ENCODE data around the gene MGAT4B. TPM values are rescaled to one million over a fixed set of nuclear protein-coding genes. Genes with fewer than 3 reads are reported as not detected.

The MGAT4B gene
- total RNA-seq, 1 experiment from 2014 or later = 148 TPM

DNA sequence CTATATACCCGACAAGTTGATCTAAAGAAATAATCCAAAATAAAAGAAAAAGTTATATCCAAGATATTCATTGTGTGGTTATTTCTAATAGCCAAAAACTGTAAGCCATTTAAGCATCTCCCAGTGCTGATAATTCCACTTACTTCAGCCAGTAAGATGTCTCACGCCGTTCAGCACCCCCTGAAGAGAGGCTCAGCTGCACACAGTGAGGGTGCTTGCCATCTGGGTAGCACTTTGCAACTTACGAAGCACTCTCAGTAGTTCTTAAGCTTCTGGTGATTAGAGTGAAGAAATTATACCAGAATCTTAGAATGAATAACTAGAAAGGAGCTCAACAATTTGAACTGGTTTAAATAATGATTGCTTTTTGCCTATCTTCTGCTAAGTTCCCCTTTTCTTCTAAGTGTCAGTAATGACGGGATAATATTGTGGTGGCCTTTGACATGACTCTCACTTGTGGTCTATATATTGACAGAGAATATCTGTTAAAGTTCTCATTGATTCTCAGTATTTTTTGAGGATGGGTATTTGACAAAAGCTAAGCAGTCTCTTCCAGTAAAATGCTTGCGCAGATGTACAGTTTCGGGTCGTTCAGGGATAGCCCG is 39.1 kb downstream of the MGAT4B start:
- H4K20me1 ChIP-seq (ENCODE audit: insufficient read depth) = peaks cover 9% of the 10 kb centered on the region; the same call in 1 of the 2 replicates
- no peak overlapping the region for H3K4me2 ChIP-seq (ENCODE audit: low read length)
- intact Hi-C loops (cut with micrococcal nuclease) = loop anchor here (10.0 kb wide), 1 partner anchor 217 kb away; no protein-coding TSS in a partner anchor
- ChIA-PET CTCF (no interaction called here), POLR2A (no interaction called here), RAD21 (ENCODE audit: low non-redundant PET in 1 of 2, low total read pairs in 2 of 2, uncharacterized antibody in 2 of 2, unreplicated experiment in 2 of 2) (no interaction called here)
- peaks cover 34 to 35% of the 10 kb centered on the region in 2 experiments; a peak in 3 of 4 replicates for H3K36me3 ChIP-seq (ENCODE audit: control insufficient read depth in 1 of 2, insufficient read depth in 2 of 2, low read length in 2 of 2)
- H3K27ac ChIP-seq (ENCODE audit: low read depth, low read length) = no peak overlapping the region
- peaks cover 52% of the 10 kb centered on the region for H3K79me2 ChIP-seq (ENCODE audit: insufficient read depth, low read length)
- no TSS peak for BruUV-seq (replicated peaks)
- TF ChIP-seq CBX3 (IDR thresholded peaks at IDR 0.05; ENCODE audit: low read depth) (no peak), SRF (IDR thresholded peaks at IDR 0.05; ENCODE audit: low read depth) (no peak), ELF1 (IDR thresholded peaks at IDR 0.05; ENCODE audit: borderline replicate concordance, low read depth) (no peak), CEBPB (IDR thresholded peaks at IDR 0.05; ENCODE audit: low read depth) (no peak), ZFX (IDR thresholded peaks at IDR 0.05) (no peak), POLR2A (IDR thresholded peaks at IDR 0.05; ENCODE audit: borderline replicate concordance, extremely low read depth, insufficient read depth, insufficient read length) (no peak), TCF7L2 (IDR thresholded peaks at IDR 0.05; ENCODE audit: borderline replicate concordance, extremely low read depth, insufficient read depth, insufficient read length) (no peak), SIN3A (IDR thresholded peaks at IDR 0.05; ENCODE audit: low read depth) (no peak), ZNF274 (IDR thresholded peaks at IDR 0.05; ENCODE audit: low read depth, low read length) (no peak), EZH2phosphoT487 (IDR thresholded peaks at IDR 0.05; ENCODE audit: borderline replicate concordance) (no peak)
- TF ChIP-seq, protein P1, sequence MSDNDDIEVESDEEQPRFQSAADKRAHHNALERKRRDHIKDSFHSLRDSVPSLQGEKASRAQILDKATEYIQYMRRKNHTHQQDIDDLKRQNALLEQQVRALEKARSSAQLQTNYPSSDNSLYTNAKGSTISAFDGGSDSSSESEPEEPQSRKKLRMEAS (IDR thresholded peaks at IDR 0.05) = no peak
- TF ChIP-seq, protein P2, sequence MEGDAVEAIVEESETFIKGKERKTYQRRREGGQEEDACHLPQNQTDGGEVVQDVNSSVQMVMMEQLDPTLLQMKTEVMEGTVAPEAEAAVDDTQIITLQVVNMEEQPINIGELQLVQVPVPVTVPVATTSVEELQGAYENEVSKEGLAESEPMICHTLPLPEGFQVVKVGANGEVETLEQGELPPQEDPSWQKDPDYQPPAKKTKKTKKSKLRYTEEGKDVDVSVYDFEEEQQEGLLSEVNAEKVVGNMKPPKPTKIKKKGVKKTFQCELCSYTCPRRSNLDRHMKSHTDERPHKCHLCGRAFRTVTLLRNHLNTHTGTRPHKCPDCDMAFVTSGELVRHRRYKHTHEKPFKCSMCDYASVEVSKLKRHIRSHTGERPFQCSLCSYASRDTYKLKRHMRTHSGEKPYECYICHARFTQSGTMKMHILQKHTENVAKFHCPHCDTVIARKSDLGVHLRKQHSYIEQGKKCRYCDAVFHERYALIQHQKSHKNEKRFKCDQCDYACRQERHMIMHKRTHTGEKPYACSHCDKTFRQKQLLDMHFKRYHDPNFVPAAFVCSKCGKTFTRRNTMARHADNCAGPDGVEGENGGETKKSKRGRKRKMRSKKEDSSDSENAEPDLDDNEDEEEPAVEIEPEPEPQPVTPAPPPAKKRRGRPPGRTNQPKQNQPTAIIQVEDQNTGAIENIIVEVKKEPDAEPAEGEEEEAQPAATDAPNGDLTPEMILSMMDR (IDR thresholded peaks at IDR 0.05 in 2 of 3, conservative IDR thresholded peaks at IDR 0.05 in 1 of 3; ENCODE audit: borderline replicate concordance in 1 of 3, insufficient read depth in 1 of 3, low read depth in 2 of 3, low read length in 2 of 3) = no peak
- H2AFZ ChIP-seq (ENCODE audit: low read depth, low read length, poor library complexity, severe bottlenecking) = no peak overlapping the region
- DNase-seq (ENCODE audit: low read depth, low spot score) (no peak), ATAC-seq (no peak)
- H3K4me1 ChIP-seq (ENCODE audit: control insufficient read depth in 1 of 2, insufficient read depth in 2 of 2, low read length in 2 of 2) = peaks cover 10 to 18% of the 10 kb centered on the region in 2 experiments
- no peak overlapping the region for H3K9ac ChIP-seq (ENCODE audit: low read length)
- H3K9me2 ChIP-seq (ENCODE audit: insufficient read depth) = no peaks in the 10 kb centered on the region
- H3K27me3 ChIP-seq (ENCODE audit: insufficient read depth, low read length) = no peaks in the 10 kb centered on the region
- H3K4me3 ChIP-seq (replicated peaks in 1 of 2; ENCODE audit: low read depth in 1 of 2, low read length in 2 of 2) = no peak overlapping the region
- H3K9me3 ChIP-seq (ENCODE audit: control insufficient read depth in 1 of 2, insufficient read depth in 1 of 2, low read depth in 1 of 2, low read length in 2 of 2) = no peaks in the 10 kb centered on the region

All from HCT116 (cell line).